HCT116 (cell line): ENCODE measurements around the gene SLCO2B1.

Experiments
- CBX3 ChIP-seq: IDR thresholded peaks from 2 replicates; pipeline ENCODE4 v1.6.1; 2012; ENCODE audit warnings: low read depth
- ELF1 ChIP-seq: IDR thresholded peaks from 2 replicates; pipeline ENCODE4 v1.6.1; 2012; ENCODE audit warnings: low read depth, borderline replicate concordance
- FOSL1 ChIP-seq: IDR thresholded peaks from 2 replicates; pipeline ENCODE4 v1.6.1; 2012; ENCODE audit warnings: low read depth
- POLR2A ChIP-seq: IDR thresholded peaks from 2 replicates; pipeline ENCODE4 v1.7.0; 2011; ENCODE audit warnings: borderline replicate concordance; ENCODE audit not compliant: insufficient read depth, insufficient read length; ENCODE audit errors: extremely low read depth
- POLR2AphosphoS5 ChIP-seq: IDR thresholded peaks from 2 replicates; pipeline ENCODE4 v1.6.1; 2011; ENCODE audit warnings: mild to moderate bottlenecking, low read depth, low read length, moderate library complexity
- SIN3A ChIP-seq: IDR thresholded peaks from 2 replicates; pipeline ENCODE4 v1.6.1; 2012; ENCODE audit warnings: low read depth
- SP1 ChIP-seq: IDR thresholded peaks from 2 replicates; pipeline ENCODE4 v1.6.1; 2012; ENCODE audit warnings: low read depth
- ZFX ChIP-seq: fragments of 450-650 bp; IDR thresholded peaks from 2 replicates; pipeline ENCODE4 v1.6.1; 2017
- TF ChIP-seq, protein P1 (sequence below), 3 experiments: fragments of 200-600 bp in 1 of 3; sonication (generic) in 1 of 3; IDR thresholded peaks in 2 of 3; conservative IDR thresholded peaks in 1 of 3; 2 replicates each; pipeline ENCODE4 v1.5.1; 2012 to 2017; ENCODE audit warnings: low read depth in 2 of 3, low read length in 2 of 3, antibody characterized with exemption in 1 of 3, borderline replicate concordance in 1 of 3, control low read depth in 1 of 3, mild to moderate bottlenecking in 1 of 3, mixed read lengths in 1 of 3, mixed run types in 1 of 3, moderate library complexity in 1 of 3; ENCODE audit not compliant: insufficient read depth in 1 of 3

DNA sequence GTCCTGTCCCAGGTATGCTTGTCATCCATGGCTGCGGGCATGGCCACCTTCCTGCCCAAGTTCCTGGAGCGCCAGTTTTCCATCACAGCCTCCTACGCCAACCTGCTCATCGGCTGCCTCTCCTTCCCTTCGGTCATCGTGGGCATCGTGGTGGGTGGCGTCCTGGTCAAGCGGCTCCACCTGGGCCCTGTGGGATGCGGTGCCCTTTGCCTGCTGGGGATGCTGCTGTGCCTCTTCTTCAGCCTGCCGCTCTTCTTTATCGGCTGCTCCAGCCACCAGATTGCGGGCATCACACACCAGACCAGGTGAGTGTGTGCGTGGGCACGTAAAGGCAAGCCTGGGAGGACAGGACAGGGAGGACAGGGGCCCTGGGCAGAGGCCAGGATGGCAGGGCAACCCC lies 42.4 kb downstream of the SLCO2B1 start:
- TF ChIP-seq CBX3 (no peak), POLR2AphosphoS5 (no peak), ZFX (no peak), SP1 (no peak), POLR2A (no peak), ELF1 (no peak), FOSL1 (no peak), SIN3A (no peak)
- TF ChIP-seq, protein P1, sequence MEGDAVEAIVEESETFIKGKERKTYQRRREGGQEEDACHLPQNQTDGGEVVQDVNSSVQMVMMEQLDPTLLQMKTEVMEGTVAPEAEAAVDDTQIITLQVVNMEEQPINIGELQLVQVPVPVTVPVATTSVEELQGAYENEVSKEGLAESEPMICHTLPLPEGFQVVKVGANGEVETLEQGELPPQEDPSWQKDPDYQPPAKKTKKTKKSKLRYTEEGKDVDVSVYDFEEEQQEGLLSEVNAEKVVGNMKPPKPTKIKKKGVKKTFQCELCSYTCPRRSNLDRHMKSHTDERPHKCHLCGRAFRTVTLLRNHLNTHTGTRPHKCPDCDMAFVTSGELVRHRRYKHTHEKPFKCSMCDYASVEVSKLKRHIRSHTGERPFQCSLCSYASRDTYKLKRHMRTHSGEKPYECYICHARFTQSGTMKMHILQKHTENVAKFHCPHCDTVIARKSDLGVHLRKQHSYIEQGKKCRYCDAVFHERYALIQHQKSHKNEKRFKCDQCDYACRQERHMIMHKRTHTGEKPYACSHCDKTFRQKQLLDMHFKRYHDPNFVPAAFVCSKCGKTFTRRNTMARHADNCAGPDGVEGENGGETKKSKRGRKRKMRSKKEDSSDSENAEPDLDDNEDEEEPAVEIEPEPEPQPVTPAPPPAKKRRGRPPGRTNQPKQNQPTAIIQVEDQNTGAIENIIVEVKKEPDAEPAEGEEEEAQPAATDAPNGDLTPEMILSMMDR (IDR thresholded peaks at IDR 0.05 in 2 of 3, conservative IDR thresholded peaks at IDR 0.05 in 1 of 3; ENCODE audit: borderline replicate concordance in 1 of 3, insufficient read depth in 1 of 3, low read depth in 2 of 3, low read length in 2 of 3), result no peak
